GM12891 (cell line): ENCODE data around the gene TMEM44.

ENCODE experiments used
- PAX5 ChIP-seq: IDR thresholded peaks from 2 replicates; pipeline ENCODE4 v1.6.1; 2011; ENCODE audit warnings: low read length, moderate library complexity, mild to moderate bottlenecking; ENCODE audit not compliant: insufficient read depth, severe bottlenecking
- POLR2A ChIP-seq: IDR thresholded peaks from 2 replicates; pipeline ENCODE4 v1.6.1; 2011; ENCODE audit warnings: low read depth, low read length, control low read depth
- POLR2AphosphoS5 ChIP-seq: IDR thresholded peaks from 2 replicates; pipeline ENCODE4 v1.6.1; 2011; ENCODE audit warnings: low read depth, low read length, control low read depth
- TAF1 ChIP-seq: IDR thresholded peaks from 2 replicates; pipeline ENCODE4 v1.6.1; 2011; ENCODE audit warnings: low read depth, low read length, control low read depth

- TF ChIP-seq POLR2A, result no peak
- no peak for TF ChIP-seq POLR2AphosphoS5
- TF ChIP-seq TAF1, result no peak
- TF ChIP-seq PAX5, result no peak
Measured at GRCh38 chr3:194592798-194593752, 40.1 kb downstream of the TMEM44 start.
